ENCODE measurements around the gene ZCCHC24. TPM values are rescaled to one million over a fixed set of nuclear protein-coding genes. Genes with fewer than 3 reads are reported as not detected.

Gene ZCCHC24
- total and polyA plus RNA-seq, 2 donors (not counting 1 experiment from before 2014, with no cell fraction given) = 33.2 to 44.4 TPM

- TF ChIP-seq EZH2 (IDR thresholded peaks at IDR 0.05; ENCODE audit: low read length, missing control alignments) (no peak), CTCF (conservative IDR thresholded peaks at IDR 0.05 in 1 of 2, IDR thresholded peaks at IDR 0.05 in 1 of 2; ENCODE audit: low read depth in 1 of 2, low read length in 2 of 2) (no peak)
- no peaks in the 10 kb centered on the region for H3K9me3 ChIP-seq (ENCODE audit: control insufficient read depth, insufficient read depth, low read depth, low read length)
- H3K27me3 ChIP-seq (ENCODE audit: control insufficient read depth, insufficient read depth, low read length) = no peaks in the 10 kb centered on the region
- no peak overlapping the region for H3K4me3 ChIP-seq (replicated peaks in 1 of 4; ENCODE audit: control extremely low read depth in 1 of 4, insufficient read depth in 1 of 4, low read depth in 3 of 4, low read length in 4 of 4)
- H3K79me2 ChIP-seq (ENCODE audit: control insufficient read depth, insufficient read depth, low read length) = peaks cover 37% of the 10 kb centered on the region
- H3K36me3 ChIP-seq (ENCODE audit: control insufficient read depth, insufficient read depth, low read length) = peaks cover 25% of the 10 kb centered on the region
- H3K27ac ChIP-seq (ENCODE audit: insufficient read depth, low read length) = no peak overlapping the region
- H4K20me1 ChIP-seq (ENCODE audit: control insufficient read depth, extremely low read depth, insufficient read depth, low read length) = no peaks in the 10 kb centered on the region
- DNase-seq (ENCODE audit: low read depth in 2 of 2) = no peak
- peaks cover 34% of the 10 kb centered on the region for H3K4me1 ChIP-seq (ENCODE audit: control insufficient read depth, extremely low read depth, insufficient read depth, low read length)
- no peak overlapping the region for H2AFZ ChIP-seq (ENCODE audit: low read length)
- no peak overlapping the region for H3K4me2 ChIP-seq (ENCODE audit: extremely low read depth, insufficient read depth, low read length)
- no peak overlapping the region for H3K9ac ChIP-seq (ENCODE audit: insufficient read depth, low read length)
Observed at GRCh38 chr10:79418274-79418673, 27.1 kb downstream of the ZCCHC24 start.

- Histone ChIP-seq H3K4me2 (ENCODE audit: extremely low read depth, insufficient read depth, low read length) (no peak overlapping the region), H3K9me3 (ENCODE audit: control insufficient read depth, insufficient read depth, low read depth, low read length) (no peaks in the 10 kb centered on the region), H3K36me3 (ENCODE audit: control insufficient read depth, insufficient read depth, low read length) (peaks cover 29% of the 10 kb centered on the region), H3K27me3 (ENCODE audit: control insufficient read depth, insufficient read depth, low read length) (no peaks in the 10 kb centered on the region), H2AFZ (ENCODE audit: low read length) (no peak overlapping the region), H3K79me2 (ENCODE audit: control insufficient read depth, insufficient read depth, low read length) (peaks cover 40% of the 10 kb centered on the region), H4K20me1 (ENCODE audit: control insufficient read depth, extremely low read depth, insufficient read depth, low read length) (no peaks in the 10 kb centered on the region), H3K4me3 (replicated peaks in 1 of 4; ENCODE audit: control extremely low read depth in 1 of 4, insufficient read depth in 1 of 4, low read depth in 3 of 4, low read length in 4 of 4) (no peak overlapping the region), H3K9ac (ENCODE audit: insufficient read depth, low read length) (no peak overlapping the region), H3K27ac (ENCODE audit: insufficient read depth, low read length) (no peak overlapping the region), H3K4me1 (ENCODE audit: control insufficient read depth, extremely low read depth, insufficient read depth, low read length) (peaks cover 34% of the 10 kb centered on the region)
- TF ChIP-seq EZH2 (IDR thresholded peaks at IDR 0.05; ENCODE audit: low read length, missing control alignments) (no peak), CTCF (conservative IDR thresholded peaks at IDR 0.05 in 1 of 2, IDR thresholded peaks at IDR 0.05 in 1 of 2; ENCODE audit: low read depth in 1 of 2, low read length in 2 of 2) (no peak)
- no peak for DNase-seq (ENCODE audit: low read depth in 2 of 2)
Observed at GRCh38 chr10:79417731-79418130, 27.7 kb downstream of the ZCCHC24 start.

- Histone ChIP-seq H3K27ac (ENCODE audit: insufficient read depth, low read length) (no peak overlapping the region), H3K36me3 (ENCODE audit: control insufficient read depth, insufficient read depth, low read length) (peaks cover 29% of the 10 kb centered on the region), H3K27me3 (ENCODE audit: control insufficient read depth, insufficient read depth, low read length) (no peaks in the 10 kb centered on the region), H4K20me1 (ENCODE audit: control insufficient read depth, extremely low read depth, insufficient read depth, low read length) (no peaks in the 10 kb centered on the region), H3K4me1 (ENCODE audit: control insufficient read depth, extremely low read depth, insufficient read depth, low read length) (peaks cover 32% of the 10 kb centered on the region), H2AFZ (ENCODE audit: low read length) (no peak overlapping the region), H3K9ac (ENCODE audit: insufficient read depth, low read length) (no peak overlapping the region), H3K79me2 (ENCODE audit: control insufficient read depth, insufficient read depth, low read length) (peaks cover 40% of the 10 kb centered on the region), H3K9me3 (ENCODE audit: control insufficient read depth, insufficient read depth, low read depth, low read length) (no peaks in the 10 kb centered on the region), H3K4me2 (ENCODE audit: extremely low read depth, insufficient read depth, low read length) (no peak overlapping the region), H3K4me3 (replicated peaks in 1 of 4; ENCODE audit: control extremely low read depth in 1 of 4, insufficient read depth in 1 of 4, low read depth in 3 of 4, low read length in 4 of 4) (no peak overlapping the region)
- DNase-seq (ENCODE audit: low read depth in 2 of 2) = no peak
- TF ChIP-seq EZH2 (IDR thresholded peaks at IDR 0.05; ENCODE audit: low read length, missing control alignments) (no peak), CTCF (conservative IDR thresholded peaks at IDR 0.05 in 1 of 2, IDR thresholded peaks at IDR 0.05 in 1 of 2; ENCODE audit: low read depth in 1 of 2, low read length in 2 of 2) (no peak)
Observed at GRCh38 chr10:79417266-79417665, 28.2 kb downstream of the ZCCHC24 start.

Data from fibroblast of lung (primary cell).